Measurements from ENCODE around the gene SEC14L5.

GRCh38 chr16:5062051-5062450, 103.9 kb downstream of the SEC14L5 start:
- TF ChIP-seq POLR2A (IDR thresholded peaks at IDR 0.05) (no peak), POLR2AphosphoS5 (IDR thresholded peaks at IDR 0.05) (no peak)

Measured in suprapubic skin (tissue), 4 donors.